ENCODE measurements around the gene NME8. TPM values are rescaled to one million over a fixed set of nuclear protein-coding genes. Genes with fewer than 3 reads are reported as not detected.

Gene NME8, protein sequence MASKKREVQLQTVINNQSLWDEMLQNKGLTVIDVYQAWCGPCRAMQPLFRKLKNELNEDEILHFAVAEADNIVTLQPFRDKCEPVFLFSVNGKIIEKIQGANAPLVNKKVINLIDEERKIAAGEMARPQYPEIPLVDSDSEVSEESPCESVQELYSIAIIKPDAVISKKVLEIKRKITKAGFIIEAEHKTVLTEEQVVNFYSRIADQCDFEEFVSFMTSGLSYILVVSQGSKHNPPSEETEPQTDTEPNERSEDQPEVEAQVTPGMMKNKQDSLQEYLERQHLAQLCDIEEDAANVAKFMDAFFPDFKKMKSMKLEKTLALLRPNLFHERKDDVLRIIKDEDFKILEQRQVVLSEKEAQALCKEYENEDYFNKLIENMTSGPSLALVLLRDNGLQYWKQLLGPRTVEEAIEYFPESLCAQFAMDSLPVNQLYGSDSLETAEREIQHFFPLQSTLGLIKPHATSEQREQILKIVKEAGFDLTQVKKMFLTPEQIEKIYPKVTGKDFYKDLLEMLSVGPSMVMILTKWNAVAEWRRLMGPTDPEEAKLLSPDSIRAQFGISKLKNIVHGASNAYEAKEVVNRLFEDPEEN
- total RNA-seq: not detected in 2 replicates

DNA sequence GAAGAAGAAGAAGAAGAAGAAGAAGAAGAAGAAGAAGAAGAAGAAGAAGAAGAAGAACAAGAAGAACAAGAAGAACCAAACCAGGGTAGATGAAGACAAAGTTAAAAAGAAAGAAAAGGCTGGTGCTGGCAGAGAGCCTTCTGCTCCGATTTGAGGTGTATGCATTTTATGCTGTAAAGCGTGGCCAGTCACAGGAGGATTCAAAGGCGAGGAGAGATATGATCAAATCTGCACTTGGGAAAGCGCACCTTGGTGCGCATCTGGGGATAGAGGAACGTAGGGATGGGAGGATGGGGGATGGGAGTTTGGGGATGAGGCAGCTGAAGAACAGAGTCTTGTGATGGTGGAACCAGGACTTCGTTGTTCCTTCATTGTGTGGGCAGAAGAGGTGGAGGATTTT lies at the start of gene NME8:
NME8 (plus strand) TSS at position 301 of the 400 bp plus-strand sequence. CDS start 1,670 bp downstream, outside the sequence.

DNA sequence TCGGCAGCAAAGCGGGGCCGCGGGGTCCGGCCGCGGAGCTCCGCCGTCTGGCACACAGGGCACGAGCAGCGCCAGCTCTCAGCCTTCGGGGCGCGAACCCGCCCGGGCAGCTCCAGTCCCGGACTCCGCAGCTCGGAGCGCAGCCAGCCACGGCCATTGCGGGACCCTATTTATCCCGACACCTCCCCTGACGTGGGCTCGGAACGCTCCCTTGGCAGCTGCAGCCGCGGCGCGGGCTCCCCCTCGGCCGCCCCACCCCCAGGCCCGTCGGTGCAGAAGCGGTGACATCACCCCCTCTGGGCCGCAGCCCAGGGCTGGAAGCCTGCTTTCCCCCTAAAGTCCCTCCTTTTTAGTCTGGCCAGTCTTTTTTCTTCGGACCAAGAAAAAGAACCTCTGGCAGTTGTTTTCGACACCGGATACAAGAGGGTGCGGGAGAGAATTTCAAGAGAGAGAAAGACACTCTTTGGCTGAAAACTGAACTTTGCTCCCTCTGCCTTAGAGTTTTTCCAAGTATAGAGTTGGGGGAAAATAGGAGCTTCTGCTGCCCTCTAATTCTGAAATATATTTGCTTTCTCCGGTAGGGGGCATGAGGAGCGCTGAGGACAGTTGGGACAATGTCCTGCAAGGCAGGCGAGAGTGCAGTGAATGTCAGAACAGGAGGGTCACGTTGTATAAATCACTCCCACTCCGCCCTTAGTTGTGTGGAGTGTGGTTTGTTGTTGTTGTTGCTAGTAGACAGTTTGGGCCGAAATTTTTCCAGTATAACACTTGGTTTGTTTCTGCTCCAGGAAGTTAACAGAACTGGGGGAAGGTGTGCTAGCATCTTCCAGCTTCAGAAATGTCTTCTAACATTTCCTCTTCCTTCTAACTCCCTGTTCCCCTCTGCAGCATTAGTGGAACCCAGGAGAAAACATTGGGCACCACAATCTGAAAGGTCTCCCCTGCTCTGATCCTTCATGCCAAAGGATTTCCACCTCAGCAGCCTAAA lies 68.6 kb downstream of the NME8 start, which contains the start of gene SFRP4:
SFRP4 (minus strand) TSS at position 145 of the 988 bp plus-strand sequence. CDS start 280 bp downstream, outside the sequence.

DNA sequence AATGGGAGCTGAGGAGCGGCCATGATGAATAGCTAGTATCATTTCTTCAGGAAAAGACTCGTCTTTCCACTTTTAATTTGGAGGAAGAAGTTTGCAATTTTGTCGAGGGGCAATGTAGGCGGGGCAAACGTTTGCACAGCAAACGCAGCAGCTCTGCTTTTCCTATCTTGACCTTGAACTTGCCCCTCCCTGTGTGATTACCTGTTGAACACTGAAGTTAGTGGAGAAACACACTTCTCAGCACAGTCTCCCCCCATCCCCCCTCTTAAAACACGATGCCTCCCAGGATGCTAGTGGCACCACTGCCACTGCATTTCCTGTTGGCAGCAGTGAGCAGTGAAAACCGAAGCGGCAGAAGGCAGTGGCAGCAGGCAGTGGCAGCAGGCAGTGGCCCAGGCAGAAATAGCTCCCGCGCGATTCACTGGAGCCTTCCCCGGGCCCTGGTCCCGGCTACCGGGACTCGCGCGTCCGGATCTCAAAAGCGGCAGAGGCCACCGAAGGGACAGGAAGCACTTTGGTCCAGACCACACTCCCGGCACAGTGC lies 72.0 kb downstream of the NME8 start, which contains the start of gene EPDR1:
EPDR1 (plus strand) TSS at position 336 of the 544 bp plus-strand sequence. CDS start 300 bp downstream, outside the sequence.

Other genes with a start within 250 kb of the NME8 start
- gene GPR141, start 164.8 kb upstream of the NME8 start, total RNA-seq: not detected in 2 replicates
- gene SFRP4, start 68.2 kb downstream of the NME8 start, total RNA-seq: under 0.01 and 0.29 TPM in 2 replicates
- 6.2 and 7.5 TPM in 2 replicates for gene EPDR1, start 72.0 kb downstream of the NME8 start, total RNA-seq

Data from myometrial cell (primary cell).